Measurements from ENCODE around the gene PCF11. TPM values are rescaled to one million over a fixed set of nuclear protein-coding genes. Genes with fewer than 3 reads are reported as not detected.

PCF11 gene
- total and polyA plus RNA-seq, 2 of the 13 experiments (the other 11 are each of a cell fraction or from before 2014, with no cell fraction given), result 40.3 to 47.7 TPM

GRCh38 chr11:83152264-83152663 is 4.7 kb upstream of the PCF11 start:
- in situ Hi-C loops (cut with HindIII; ENCODE audit: extremely low pct_ligation_motif_present, low pct_unique_long_range_greater_than_20kb) (no loop called here), intact Hi-C loops (cut with micrococcal nuclease; ENCODE audit: unreplicated experiment) (no loop called here)
- no TSS peak for BruUV-seq (replicated peaks)
- H3K36me3 ChIP-seq (replicated peaks in 1 of 2; ENCODE audit: control insufficient read depth in 1 of 2, insufficient read depth in 2 of 2, low read length in 2 of 2), result no peaks in the 10 kb centered on the region
- H3K4me2 ChIP-seq (ENCODE audit: low read depth, low read length), result no peak overlapping the region
- TF ChIP-seq HMGA1 (CRISPR knock-in tag; conservative IDR thresholded peaks at IDR 0.05) (no peak), ETV5 (CRISPR knock-in tag; IDR thresholded peaks at IDR 0.05; ENCODE audit: borderline replicate concordance) (no peak), SMAD3 (CRISPR knock-in tag; IDR thresholded peaks at IDR 0.05) (no peak)
- FAIRE-seq (no peak), DNase-seq (ENCODE audit: low spot score) (no peak), ATAC-seq (no peak)
- ChIA-PET CTCF (ENCODE audit: low intra/inter-chr PET ratio, low total read pairs) (no interaction called here), POLR2A (no interaction called here)
- H2AFZ ChIP-seq (ENCODE audit: low read length), result no peak overlapping the region
- H3K9ac ChIP-seq (ENCODE audit: insufficient read depth, low read depth, low read length), result no peak overlapping the region
- no peaks in the 10 kb centered on the region for H3K9me3 ChIP-seq (ENCODE audit: low read length)
- peaks cover 7% of the 10 kb centered on the region for H3K4me1 ChIP-seq (ENCODE audit: insufficient read depth, low read length)
- WGBS (ENCODE audit: low lambda C conversion rate), result 96% methylated on average over 2 of the region's 2 CpGs
- H3K79me2 ChIP-seq (ENCODE audit: insufficient read depth, low read length), result peaks cover 3% of the 10 kb centered on the region
- H4K20me1 ChIP-seq (ENCODE audit: insufficient read depth, low read length), result peaks cover 2% of the 10 kb centered on the region; the same call in 1 of the 2 replicates
- H3K27me3 ChIP-seq (ENCODE audit: control insufficient read depth in 1 of 2, insufficient read depth in 2 of 2, low read length in 2 of 2), result peaks cover 0 to 11% of the 10 kb centered on the region in 2 experiments; a peak in 2 of 5 replicates
- no peak overlapping the region for H3K4me3 ChIP-seq (replicated peaks in 1 of 3; ENCODE audit: insufficient read depth in 1 of 3, low read depth in 2 of 3, low read length in 3 of 3)
- H3K27ac ChIP-seq (ENCODE audit: extremely low read length, insufficient read depth, low read length), result no peak overlapping the region

- Histone ChIP-seq H3K9ac (ENCODE audit: insufficient read depth, low read depth, low read length) (no peak overlapping the region), H3K4me1 (ENCODE audit: insufficient read depth, low read length) (peaks cover 7% of the 10 kb centered on the region), H3K36me3 (replicated peaks in 1 of 2; ENCODE audit: control insufficient read depth in 1 of 2, insufficient read depth in 2 of 2, low read length in 2 of 2) (no peaks in the 10 kb centered on the region), H3K9me3 (ENCODE audit: low read length) (no peaks in the 10 kb centered on the region), H3K79me2 (ENCODE audit: insufficient read depth, low read length) (peaks cover 18% of the 10 kb centered on the region), H3K4me2 (ENCODE audit: low read depth, low read length) (no peak overlapping the region), H4K20me1 (ENCODE audit: insufficient read depth, low read length) (peaks cover 10% of the 10 kb centered on the region), H3K27ac (ENCODE audit: extremely low read length, insufficient read depth, low read length) (no peak overlapping the region), H2AFZ (ENCODE audit: low read length) (no peak overlapping the region), H3K4me3 (replicated peaks in 1 of 3; ENCODE audit: insufficient read depth in 1 of 3, low read depth in 2 of 3, low read length in 3 of 3) (no peak overlapping the region), H3K27me3 (ENCODE audit: control insufficient read depth in 1 of 2, insufficient read depth in 2 of 2, low read length in 2 of 2) (no peaks in the 10 kb centered on the region; a peak in 2 of 5 replicates)
- FAIRE-seq, result no peak
- TF ChIP-seq ZNF121 (CRISPR knock-in tag; IDR thresholded peaks at IDR 0.05) (no peak), HHEX (CRISPR knock-in tag; IDR thresholded peaks at IDR 0.05) (no peak), KDM1A (CRISPR knock-in tag; IDR thresholded peaks at IDR 0.05) (no peak), ZNF225 (CRISPR knock-in tag; IDR thresholded peaks at IDR 0.05) (no peak), RFX3 (CRISPR knock-in tag; IDR thresholded peaks at IDR 0.05) (no peak), HDAC1 (CRISPR knock-in tag; IDR thresholded peaks at IDR 0.05) (no peak), ZNF337 (CRISPR knock-in tag; IDR thresholded peaks at IDR 0.05; ENCODE audit: borderline replicate concordance, low read depth) (no peak)
- intact Hi-C loops (cut with micrococcal nuclease; ENCODE audit: unreplicated experiment) (no loop called here), in situ Hi-C loops (cut with HindIII; ENCODE audit: extremely low pct_ligation_motif_present, low pct_unique_long_range_greater_than_20kb) (no loop called here)
- 83% methylated on average over 6 of the region's 6 CpGs for WGBS (ENCODE audit: low lambda C conversion rate)
- BruUV-seq (replicated peaks), result no TSS peak
- ATAC-seq, result no peak
- CTCF ChIA-PET (ENCODE audit: low intra/inter-chr PET ratio, low total read pairs), result no interaction called here
- POLR2A ChIA-PET, result no interaction called here
- DNase-seq (ENCODE audit: low spot score), result no peak
Observed at GRCh38 chr11:83153764-83154163, 3.2 kb upstream of the PCF11 start.
